Transverse colon (tissue), 4 donors: Measurements from ENCODE around the gene THADA. TPM values are rescaled to one million over a fixed set of nuclear protein-coding genes. Genes with fewer than 3 reads are reported as not detected.
"Not testable (repeated sequence)": the region's sequence is repeated elsewhere in the genome, so short reads cannot be mapped to it uniquely, and the experiment has no call there.

Experiments
- DNase-seq: peaks from one replicate; pipeline ENCODE4 v3.0.0-alpha.2; 2019
- H3K27ac ChIP-seq, 4 donors: fragments of 200-600 bp; sonication (generic); 2 replicates each; pipeline ENCODE4 v1.5.1; 2016 to 2018; ENCODE audit warnings: inconsistent platforms in 4 of 4
- H3K27me3 ChIP-seq: fragments of 200-600 bp; sonication (generic); 2 replicates; pipeline ENCODE4 v1.5.1; 2017; ENCODE audit warnings: inconsistent platforms
- H3K36me3 ChIP-seq, 4 donors: fragments of 200-600 bp; sonication (generic); 2 replicates each; pipeline ENCODE4 v1.5.1; 2017 to 2019; ENCODE audit warnings: inconsistent platforms in 4 of 4
- H3K4me1 ChIP-seq, 4 donors: fragments of 200-600 bp; sonication (generic); 2 replicates each; pipeline ENCODE4 v1.5.1; 2017 to 2020; ENCODE audit warnings: inconsistent platforms in 4 of 4
- H3K4me3 ChIP-seq, 4 donors: fragments of 200-600 bp; sonication (generic); 1 replicate in 1 of 4; 2 replicates in 3 of 4; pipeline versions ENCODE4 v1.5.1 to v1.6.1; 2017 to 2019; ENCODE audit warnings: inconsistent platforms in 4 of 4
- H3K9me3 ChIP-seq, 2 donors: fragments of 200-600 bp; sonication (generic); 2 replicates each; pipeline ENCODE4 v1.5.1; 2017 to 2019; ENCODE audit warnings: inconsistent platforms in 2 of 2
- EP300 ChIP-seq: sonication (generic); formaldehyde crosslinking; IDR thresholded peaks from one replicate; pipeline ENCODE4 v1.6.1; 2017; ENCODE audit warnings: antibody characterized with exemption, low read depth
- POLR2A ChIP-seq: fragments of 450-650 bp; IDR thresholded peaks from one replicate; pipeline ENCODE4 v1.6.1; 2016; ENCODE audit warnings: antibody characterized with exemption, mild to moderate bottlenecking, moderate library complexity
- POLR2AphosphoS5 ChIP-seq, 3 donors: sonication (generic); formaldehyde crosslinking; IDR thresholded peaks; one replicate each; pipeline ENCODE4 v1.6.1; 2016; ENCODE audit warnings: antibody characterized with exemption in 3 of 3
- WGBS, 2 donors: methylation state at CpG; one replicate each; pipeline ENCODE4 v1.1.5; 2018; ENCODE audit warnings: low coverage in 1 of 2; 5-methylcytosine and 5-hydroxymethylcytosine counted together
- in situ Hi-C, 4 donors: fragments of 200-750 bp; cut with MboI; loops; one replicate each; pipeline versions ENCODE4 v1.15.0 to v1.15.1; 2017; ENCODE audit warnings: low sequenced_read_pairs in 3 of 4, low pct_ligation_motif_present in 1 of 4, low pct_unique_long_range_greater_than_20kb in 1 of 4
- intact Hi-C: fragments of 100-400 bp; cut with DNase I; formaldehyde crosslinking; loops from one replicate; pipeline ENCODE4 v1.15.1; 2023; ENCODE audit warnings: low total_unique reads
- total RNA-seq, 4 donors: library from RNA; depleted of rRNA; stranded (reverse); fragments of >200 nt; gene quantifications; one replicate each; pipeline ENCODE4 v1.1.0, GENCODE V29; 2016
- TF ChIP-seq, protein P1 (sequence below), 5 experiments: fragments of 200-600 bp in 3 of 5; fragments of 450-650 bp in 2 of 5; sonication (generic) in 3 of 5; IDR thresholded peaks; 1 replicate in 2 of 5; 2 replicates in 3 of 5; pipeline ENCODE4 v1.5.1; 2016 to 2017; ENCODE audit warnings: antibody characterized with exemption in 5 of 5, inconsistent platforms in 3 of 5, mild to moderate bottlenecking in 2 of 5, moderate library complexity in 1 of 5

Gene THADA
- total RNA-seq, 4 donors from 2014 or later = 21.7 to 78.6 (median 28.1) TPM

DNA sequence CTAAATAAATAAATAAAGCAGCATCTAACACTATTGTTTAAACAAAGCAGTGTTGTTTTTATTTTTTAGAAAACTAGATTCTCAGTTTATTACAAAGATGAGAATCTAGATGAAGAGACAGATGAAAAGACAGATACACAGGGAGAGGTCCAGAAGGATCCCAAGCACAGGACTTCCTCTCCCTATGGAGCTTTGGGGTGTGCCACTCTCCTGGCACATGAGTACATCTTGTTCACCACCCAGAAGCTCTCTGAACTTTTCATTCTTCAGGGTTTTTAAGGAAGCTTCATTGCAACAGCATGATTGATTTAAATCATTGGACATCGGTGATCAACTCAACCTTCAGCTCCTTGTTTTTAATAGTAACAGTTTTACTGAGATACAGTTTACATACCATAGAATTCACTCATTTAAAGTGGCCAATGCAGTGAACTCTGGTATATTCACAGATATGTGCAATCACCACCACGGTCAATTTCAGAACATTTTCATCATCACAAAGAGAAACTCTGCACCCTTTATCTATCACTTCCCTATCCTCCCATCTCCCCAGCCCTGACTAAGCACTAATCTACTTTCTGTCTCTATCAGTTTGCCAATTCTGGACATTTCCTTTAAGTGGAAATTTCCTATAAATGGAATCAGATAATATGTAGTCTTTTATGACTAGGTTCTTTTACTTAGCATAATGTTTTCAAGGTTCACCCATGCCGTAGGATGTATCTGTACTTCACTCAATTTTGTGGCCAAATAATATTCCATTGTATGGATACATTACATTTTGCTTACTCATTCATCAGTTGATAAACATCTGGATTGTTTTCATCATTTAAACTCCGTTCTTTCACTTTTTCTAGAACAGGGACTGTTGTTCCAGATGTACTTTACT is 307.2 kb downstream of the THADA start:
- Histone ChIP-seq H3K36me3 (peaks cover 0 to 30% (median 5%) of the 10 kb centered on the region in 4 donors), H3K4me3 (no peak overlapping the region), H3K4me1 (peaks cover 0 to 10% (median 8%) of the 10 kb centered on the region in 4 donors), H3K27me3 (no peaks in the 10 kb centered on the region), H3K27ac (no peak overlapping the region), H3K9me3 (peaks cover 6 to 8% of the 10 kb centered on the region in 2 donors)
- intact Hi-C loops = no loop called here
- in situ Hi-C loops = no loop called here
- DNase-seq = no peak
- TF ChIP-seq POLR2AphosphoS5 (IDR thresholded peaks at IDR 0.05) (no peak), POLR2A (no peak), EP300 (no peak)
- TF ChIP-seq, protein P1, sequence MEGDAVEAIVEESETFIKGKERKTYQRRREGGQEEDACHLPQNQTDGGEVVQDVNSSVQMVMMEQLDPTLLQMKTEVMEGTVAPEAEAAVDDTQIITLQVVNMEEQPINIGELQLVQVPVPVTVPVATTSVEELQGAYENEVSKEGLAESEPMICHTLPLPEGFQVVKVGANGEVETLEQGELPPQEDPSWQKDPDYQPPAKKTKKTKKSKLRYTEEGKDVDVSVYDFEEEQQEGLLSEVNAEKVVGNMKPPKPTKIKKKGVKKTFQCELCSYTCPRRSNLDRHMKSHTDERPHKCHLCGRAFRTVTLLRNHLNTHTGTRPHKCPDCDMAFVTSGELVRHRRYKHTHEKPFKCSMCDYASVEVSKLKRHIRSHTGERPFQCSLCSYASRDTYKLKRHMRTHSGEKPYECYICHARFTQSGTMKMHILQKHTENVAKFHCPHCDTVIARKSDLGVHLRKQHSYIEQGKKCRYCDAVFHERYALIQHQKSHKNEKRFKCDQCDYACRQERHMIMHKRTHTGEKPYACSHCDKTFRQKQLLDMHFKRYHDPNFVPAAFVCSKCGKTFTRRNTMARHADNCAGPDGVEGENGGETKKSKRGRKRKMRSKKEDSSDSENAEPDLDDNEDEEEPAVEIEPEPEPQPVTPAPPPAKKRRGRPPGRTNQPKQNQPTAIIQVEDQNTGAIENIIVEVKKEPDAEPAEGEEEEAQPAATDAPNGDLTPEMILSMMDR (IDR thresholded peaks at IDR 0.05) = no peak
- WGBS, 2 donors = 89 to 90% methylated on average over 4 of the region's 4 CpGs

- H3K4me3 ChIP-seq = no peak overlapping the region
- in situ Hi-C loops (no loop called here), intact Hi-C loops (no loop called here)
- H3K36me3 ChIP-seq = peaks cover 0 to 36% (median 5%) of the 10 kb centered on the region in 4 donors
- H3K27me3 ChIP-seq = no peaks in the 10 kb centered on the region
- DNase-seq = no peak
- WGBS, 2 donors = 40 to 85% methylated on average over 1 to 2 of the region's 2 CpGs
- TF ChIP-seq POLR2AphosphoS5 (IDR thresholded peaks at IDR 0.05) = no peak
- TF ChIP-seq POLR2A = no peak
- TF ChIP-seq EP300 = no peak
- TF ChIP-seq, protein P1 (IDR thresholded peaks at IDR 0.05) = no peak
- H3K27ac ChIP-seq = no peak overlapping the region
- H3K4me1 ChIP-seq = no peaks in the 10 kb centered on the region
- H3K9me3 ChIP-seq = peaks cover 6 to 8% of the 10 kb centered on the region in 2 donors
Measured at GRCh38 chr2:43285987-43286386, 309.9 kb downstream of the THADA start.

- Histone ChIP-seq H3K27me3 (no peaks in the 10 kb centered on the region), H3K9me3 (peaks cover 6 to 8% of the 10 kb centered on the region in 2 donors), H3K27ac (no peak overlapping the region), H3K4me3 (no peak overlapping the region), H3K4me1 (no peaks in the 10 kb centered on the region), H3K36me3 (peaks cover 0 to 36% (median 5%) of the 10 kb centered on the region in 4 donors)
- intact Hi-C loops (no loop called here), in situ Hi-C loops (no loop called here)
- TF ChIP-seq POLR2A (no peak), POLR2AphosphoS5 (IDR thresholded peaks at IDR 0.05) (no peak), EP300 (no peak)
- TF ChIP-seq, protein P1 (IDR thresholded peaks at IDR 0.05) = no peak
- DNase-seq = no peak
- 100% methylated on average over 1 of the region's 1 CpG; no CpG with 5 or more reads in 1 of the 2 donors for WGBS, 2 donors
Measured at GRCh38 chr2:43284967-43285366, 310.9 kb downstream of the THADA start.

GRCh38 chr2:43284347-43284746 is 311.5 kb downstream of the THADA start:
- H3K4me3 ChIP-seq, H3K4me1 ChIP-seq, DNase-seq, in situ Hi-C loops, intact Hi-C loops, H3K27me3 ChIP-seq, H3K9me3 ChIP-seq, H3K27ac ChIP-seq: not testable (repeated sequence)
- 87 to 100% methylated on average over 1 to 6 of the region's 6 CpGs for WGBS, 2 donors
- H3K36me3 ChIP-seq = peaks cover 0 to 36% (median 5%) of the 10 kb centered on the region in 4 donors
